H1 (cell line): ENCODE results near the gene CHEK2. TPM values are rescaled to one million over a fixed set of nuclear protein-coding genes. Genes with fewer than 3 reads are reported as not detected.

ENCODE experiments used
- BRCA1 ChIP-seq: IDR thresholded peaks from 2 replicates; pipeline ENCODE4 v1.6.1; 2012; ENCODE audit warnings: low read depth, low read length, improper control_type of control experiment
- EZH2 ChIP-seq: fragments of 200-600 bp; sonication (generic); IDR thresholded peaks from 2 replicates; pipeline ENCODE4 v1.7.1; 2012; ENCODE audit warnings: low read depth, mild to moderate bottlenecking, moderate library complexity, low read length, inconsistent platforms; ENCODE audit not compliant: severe bottlenecking
- GABPA ChIP-seq: IDR thresholded peaks from 2 replicates; pipeline ENCODE4 v1.6.1; 2011; ENCODE audit warnings: mild to moderate bottlenecking, low read length, moderate library complexity, borderline replicate concordance; ENCODE audit not compliant: insufficient read depth
- GTF2F1 ChIP-seq: IDR thresholded peaks from 2 replicates; pipeline ENCODE4 v1.6.1; 2012; ENCODE audit warnings: low read depth, low read length, improper control_type of control experiment, borderline replicate concordance
- HDAC2 ChIP-seq, 2 experiments: fragments of 300-600 bp in 1 of 2; sonication (generic) in 1 of 2; IDR thresholded peaks; 2 replicates each; pipeline ENCODE4 v1.6.1; 2011 to 2012; ENCODE audit warnings: low read depth in 2 of 2, low read length in 2 of 2, mild to moderate bottlenecking in 2 of 2, moderate library complexity in 2 of 2, borderline replicate concordance in 1 of 2, inconsistent platforms in 1 of 2
- KDM1A ChIP-seq: fragments of 200-600, 300-600 bp; sonication (generic); IDR thresholded peaks from 2 replicates; pipeline ENCODE4 v1.7.1; 2016; ENCODE audit warnings: mild to moderate bottlenecking, low read length, borderline replicate concordance
- MAX ChIP-seq: IDR thresholded peaks from 2 replicates; pipeline ENCODE4 v1.6.1; 2012; ENCODE audit warnings: inconsistent platforms
- POLR2AphosphoS5 ChIP-seq: IDR thresholded peaks from 2 replicates; pipeline ENCODE4 v1.6.1; 2011; ENCODE audit warnings: low read depth, low read length
- TEAD4 ChIP-seq: IDR thresholded peaks from 2 replicates; pipeline ENCODE4 v1.6.1; 2012; ENCODE audit warnings: low read depth, low read length, inconsistent platforms, mixed read lengths
- polyA plus RNA-seq, 7 experiments: library from polyadenylated mRNA; depleted of rRNA in 3 of 7; stranded (reverse) in 5 of 7; unstranded in 2 of 7; fragments of >200 nt in 5 of 7; fragments of 200-250 nt in 2 of 7; gene quantifications; 1 replicate in 5 of 7; 2 replicates in 1 of 7; 4 replicates in 1 of 7; pipeline versions ENCODE4 v1.2.1 to v1.2.3, GENCODE V29; 2011 to 2013; ENCODE audit warnings: missing spikeins in 2 of 7, mixed read lengths in 2 of 7
- total RNA-seq: library from RNA; stranded (reverse); fragmentation: NEBNext Ultra II Directional; extraction: Animal tissue kit (Norgen Biotek cat#: 25700); gene quantifications from 2 replicates; pipeline ENCODE4 v1.2.1, GENCODE V29; 2021

Gene CHEK2
- total and polyA plus RNA-seq, 2 of the 8 experiments (the other 6 are each of a cell fraction or from before 2014, with no cell fraction given), result 74.9 to 89.5 TPM

GRCh38 chr22:28780296-28780695, 38.7 kb upstream of the CHEK2 start (continued):
- TF ChIP-seq KDM1A, result no peak
- TF ChIP-seq BRCA1, result no peak
- no peak for TF ChIP-seq POLR2AphosphoS5
- TF ChIP-seq GABPA, result no peak
- no peak for TF ChIP-seq HDAC2 (IDR thresholded peaks at IDR 0.05; ENCODE audit: borderline replicate concordance in 1 of 2, low read depth in 2 of 2, low read length in 2 of 2)
- no peak for TF ChIP-seq TEAD4
- no peak for TF ChIP-seq GTF2F1
- no peak for TF ChIP-seq EZH2
- TF ChIP-seq MAX, result no peak
